Erythroblast (primary cell): ENCODE results near the gene RCBTB2.

Source experiments
- GATA1 ChIP-seq: IDR thresholded peaks from 2 replicates; pipeline ENCODE4 v1.6.1; 2011; ENCODE audit warnings: low read depth, mild to moderate bottlenecking, control low read depth, low read length, moderate library complexity
- POLR2A ChIP-seq: IDR thresholded peaks from 2 replicates; pipeline ENCODE4 v1.6.1; 2011; ENCODE audit warnings: mild to moderate bottlenecking, low read length

GRCh38 chr13:48547663-48548092, 14.8 kb upstream of the RCBTB2 start:
- TF ChIP-seq POLR2A (no peak), GATA1 (no peak)
